GM12872 (cell line): ENCODE results near the gene CASK.

Source experiments
- TF ChIP-seq, protein P1 (sequence below): IDR thresholded peaks from 3 replicates; pipeline ENCODE4 v1.5.1; 2011; ENCODE audit warnings: low read depth, mild to moderate bottlenecking, low read length, moderate library complexity; ENCODE audit not compliant: insufficient read depth

CASK gene

GRCh38 chrX:41923978-41924683 lies 777 bp upstream of the CASK start:
- TF ChIP-seq, protein P1, sequence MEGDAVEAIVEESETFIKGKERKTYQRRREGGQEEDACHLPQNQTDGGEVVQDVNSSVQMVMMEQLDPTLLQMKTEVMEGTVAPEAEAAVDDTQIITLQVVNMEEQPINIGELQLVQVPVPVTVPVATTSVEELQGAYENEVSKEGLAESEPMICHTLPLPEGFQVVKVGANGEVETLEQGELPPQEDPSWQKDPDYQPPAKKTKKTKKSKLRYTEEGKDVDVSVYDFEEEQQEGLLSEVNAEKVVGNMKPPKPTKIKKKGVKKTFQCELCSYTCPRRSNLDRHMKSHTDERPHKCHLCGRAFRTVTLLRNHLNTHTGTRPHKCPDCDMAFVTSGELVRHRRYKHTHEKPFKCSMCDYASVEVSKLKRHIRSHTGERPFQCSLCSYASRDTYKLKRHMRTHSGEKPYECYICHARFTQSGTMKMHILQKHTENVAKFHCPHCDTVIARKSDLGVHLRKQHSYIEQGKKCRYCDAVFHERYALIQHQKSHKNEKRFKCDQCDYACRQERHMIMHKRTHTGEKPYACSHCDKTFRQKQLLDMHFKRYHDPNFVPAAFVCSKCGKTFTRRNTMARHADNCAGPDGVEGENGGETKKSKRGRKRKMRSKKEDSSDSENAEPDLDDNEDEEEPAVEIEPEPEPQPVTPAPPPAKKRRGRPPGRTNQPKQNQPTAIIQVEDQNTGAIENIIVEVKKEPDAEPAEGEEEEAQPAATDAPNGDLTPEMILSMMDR = no peak

GRCh38 chrX:41922431-41923151 lies 763 bp downstream of the CASK start:
- TF ChIP-seq, protein P1 = peak; percentile 29; the same call in 1 of the 3 replicates

DNA sequence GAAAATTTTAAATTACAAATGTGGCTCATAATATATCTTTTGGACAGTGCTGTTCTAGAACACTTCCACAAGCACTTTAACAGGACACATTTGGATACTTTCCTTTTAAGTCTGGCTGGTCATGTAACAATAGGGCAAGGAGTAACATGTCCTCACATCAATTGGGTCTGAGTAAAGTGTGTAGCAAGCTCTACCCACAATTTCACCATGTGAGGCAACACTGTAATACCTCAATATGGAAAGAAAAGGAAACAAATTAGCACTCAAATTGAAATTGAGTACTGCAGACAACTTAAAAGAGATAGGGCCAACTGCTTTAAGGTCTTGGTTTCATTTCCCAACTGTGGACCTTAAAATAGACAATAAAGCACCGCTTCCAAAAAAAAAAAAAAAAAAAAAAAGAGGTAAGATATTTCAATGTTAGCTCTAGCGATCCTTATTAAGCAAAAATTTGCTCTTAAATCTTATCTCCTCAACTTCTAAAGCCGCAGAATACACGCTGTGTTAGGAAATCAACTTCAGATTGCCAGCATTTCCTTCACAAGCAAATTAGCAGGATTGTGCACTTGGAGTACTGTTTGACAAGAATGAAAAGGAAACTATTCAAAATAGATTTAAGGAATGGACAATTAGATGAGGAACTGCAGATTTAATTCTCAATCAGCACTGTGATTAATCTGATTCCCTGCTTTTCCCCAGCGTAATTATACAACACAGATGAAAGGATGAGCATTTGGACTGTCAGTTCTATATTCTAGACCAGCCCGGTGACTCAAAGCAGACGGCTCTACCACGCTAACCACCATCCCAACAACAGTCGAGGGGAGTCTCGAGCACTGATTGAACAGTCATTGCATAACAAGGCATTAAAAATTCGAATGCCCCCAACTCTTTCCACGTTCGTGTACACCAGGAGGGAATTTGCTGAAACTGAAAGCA lies 1.6 kb downstream of the CASK start:
- TF ChIP-seq, protein P1 = no peak

- TF ChIP-seq, protein P1 = no peak
These were observed 3.5 kb downstream of the CASK start for GRCh38 chrX:41919870-41920269.

GRCh38 chrX:41917517-41917916 lies 5.8 kb downstream of the CASK start:
- TF ChIP-seq, protein P1 = no peak

GRCh38 chrX:41913476-41913875 lies 9.9 kb downstream of the CASK start:
- TF ChIP-seq, protein P1 = no peak

DNA sequence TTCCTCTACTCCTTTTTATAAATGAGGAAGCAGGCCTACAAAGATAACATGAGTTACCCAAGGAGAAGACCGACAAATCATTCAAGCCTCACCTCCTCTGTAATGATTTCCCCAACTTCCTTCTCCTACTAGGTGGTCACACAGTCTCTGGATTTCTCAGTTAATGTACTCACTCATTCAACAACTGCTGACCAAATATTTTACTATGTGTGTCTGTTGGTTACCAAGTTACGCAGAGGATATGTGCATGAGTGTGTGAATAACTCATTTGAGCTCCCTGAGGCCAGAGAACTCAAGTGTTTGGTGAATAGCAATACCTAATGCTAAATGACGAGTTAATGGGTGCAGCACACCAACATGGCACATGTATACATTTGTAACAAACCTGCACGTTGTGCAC lies 10.4 kb downstream of the CASK start:
- TF ChIP-seq, protein P1 = no peak
